NCI-H345 treated with DMSO at 0.1 percent for 48 hours (cell line): ENCODE results near the gene SLC30A5.
"Not testable (repeated sequence)": the region's sequence is repeated elsewhere in the genome, so short reads cannot be mapped to it uniquely, and the experiment has no call there.

Source experiments
- DNase-seq: peaks from one replicate; lab custom pipeline; 2025; ENCODE audit not compliant: unreplicated experiment; lab: John Stamatoyannopoulos, UW

The SLC30A5 gene

GRCh38 chr5:69093771-69094482, at the start of gene SLC30A5:
TSS of gene SLC30A5 (plus strand) at chr5:69094014. CDS start at chr5:69094256, 242 bp downstream.
- peak; percentile 96 for DNase-seq

GRCh38 chr5:69045213-69045612, 48.6 kb upstream of the SLC30A5 start:
- not testable (repeated sequence) for DNase-seq

GRCh38 chr5:69046375-69046957, 47.3 kb upstream of the SLC30A5 start:
- no peak for DNase-seq

- DNase-seq, result no peak
Measured at GRCh38 chr5:69048230-69048629, 45.6 kb upstream of the SLC30A5 start.

- DNase-seq, result no peak
Measured at GRCh38 chr5:69049151-69049550, 44.7 kb upstream of the SLC30A5 start.

- DNase-seq, result no peak
Measured at GRCh38 chr5:69049796-69050195, 44.0 kb upstream of the SLC30A5 start.

- DNase-seq, result no peak
Measured at GRCh38 chr5:69050214-69050613, 43.6 kb upstream of the SLC30A5 start.

- no peak for DNase-seq
Measured at GRCh38 chr5:69052181-69052580, 41.6 kb upstream of the SLC30A5 start.

- DNase-seq, result no peak
Measured at GRCh38 chr5:69074664-69075521, 18.9 kb upstream of the SLC30A5 start.

- no peak for DNase-seq
Measured at GRCh38 chr5:69075522-69076179, 18.2 kb upstream of the SLC30A5 start.

- DNase-seq, result no peak
Measured at GRCh38 chr5:69078921-69079540, 14.8 kb upstream of the SLC30A5 start.

- no peak for DNase-seq
Measured at GRCh38 chr5:69079556-69079955, 14.3 kb upstream of the SLC30A5 start.

- DNase-seq, result no peak
Measured at GRCh38 chr5:69083412-69083811, 10.4 kb upstream of the SLC30A5 start.

- no peak for DNase-seq
Measured at GRCh38 chr5:69084195-69084594, 9.6 kb upstream of the SLC30A5 start.

- DNase-seq, result no peak
Measured at GRCh38 chr5:69084903-69085302, 8.9 kb upstream of the SLC30A5 start.

GRCh38 chr5:69086206-69086605, 7.6 kb upstream of the SLC30A5 start:
- DNase-seq, result no peak

- not testable (repeated sequence) for DNase-seq
Measured at GRCh38 chr5:69088006-69088405, 5.8 kb upstream of the SLC30A5 start.

GRCh38 chr5:69090158-69090557, 3.7 kb upstream of the SLC30A5 start:
- no peak for DNase-seq

GRCh38 chr5:69091771-69092170, 2.0 kb upstream of the SLC30A5 start:
- DNase-seq, result no peak

GRCh38 chr5:69092969-69093368, 845 bp upstream of the SLC30A5 start:
- DNase-seq, result no peak

- no peak for DNase-seq
Measured at GRCh38 chr5:69099302-69099701, 5.5 kb downstream of the SLC30A5 start.
